GM19328 (cell line): ENCODE results near the gene CNNM3.
"Not testable (repeated sequence)": the region's sequence is repeated elsewhere in the genome, so short reads cannot be mapped to it uniquely, and the experiment has no call there.

Source experiments
- ATAC-seq: cut with Tn5 transposase; IDR thresholded peaks from one replicate; pipeline ENCODE4 v1.9.1; 2021; ENCODE audit warnings: mild to moderate bottlenecking, moderate library complexity; ENCODE audit not compliant: unreplicated experiment

The CNNM3 gene

GRCh38 chr2:96816127-96816835, at the start of gene CNNM3:
CNNM3 (plus strand) TSS chr2:96816268; CDS start chr2:96816278, 10 bp downstream.
- ATAC-seq = peak; percentile 89

DNA sequence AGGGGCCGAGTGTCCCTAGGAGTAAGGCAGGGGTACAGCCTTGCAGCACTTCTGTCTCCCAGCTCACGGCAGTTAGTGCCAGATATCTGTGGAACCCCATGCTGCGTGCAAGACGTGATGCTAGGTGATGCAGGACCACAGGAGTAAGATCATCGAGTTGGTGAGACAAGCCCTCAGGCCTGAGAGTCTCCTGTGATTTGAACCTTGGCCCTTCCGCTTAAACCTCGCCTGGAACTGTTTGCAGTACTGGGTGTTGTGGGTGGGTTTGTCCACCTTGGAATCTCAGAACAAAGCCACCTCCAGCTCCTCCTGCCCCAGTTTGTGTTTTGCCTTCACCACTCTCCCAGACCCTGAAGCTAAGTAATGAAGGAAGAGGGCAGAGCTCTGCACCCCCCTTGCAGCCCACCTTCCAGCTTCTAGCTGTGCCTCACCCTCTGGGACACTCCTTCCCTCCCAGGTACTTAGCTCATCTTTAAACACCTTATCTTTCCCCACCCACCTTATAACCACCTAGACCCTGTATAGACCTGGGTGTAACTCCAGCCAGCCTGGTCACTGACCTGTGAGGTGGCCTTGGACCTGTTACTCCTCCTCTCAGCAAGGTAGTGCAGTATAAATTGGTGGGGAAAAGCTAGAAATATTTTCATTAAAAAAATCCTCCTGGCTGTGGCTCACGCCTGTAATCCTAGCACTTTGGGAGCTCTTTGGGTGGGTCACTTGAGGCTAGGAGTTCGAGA, 48.8 kb upstream of the CNNM3 start:
- no peak for ATAC-seq

- peak; percentile 41 for ATAC-seq
Observed at GRCh38 chr2:96768083-96768561, 47.9 kb upstream of the CNNM3 start.

DNA sequence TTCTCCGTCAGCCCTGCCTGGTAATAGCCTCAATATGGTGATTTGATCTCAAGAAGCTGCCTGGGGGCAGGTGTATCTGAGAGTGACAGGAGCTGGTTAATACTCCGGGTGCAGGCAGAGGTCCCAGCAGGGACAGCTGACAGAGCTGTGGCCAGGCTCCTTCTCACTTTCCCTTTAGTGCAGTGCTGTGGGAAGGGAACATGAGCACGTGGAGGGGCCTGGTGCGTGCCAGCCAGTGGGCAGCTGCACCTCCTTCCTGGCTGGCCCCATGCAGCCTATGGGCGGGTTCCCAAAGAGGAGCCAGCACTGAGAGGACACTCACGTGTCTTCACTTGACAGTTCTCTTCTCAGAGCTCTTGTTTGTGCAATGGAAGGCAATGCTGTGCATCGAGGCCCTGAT, 46.3 kb upstream of the CNNM3 start:
- no peak for ATAC-seq

DNA sequence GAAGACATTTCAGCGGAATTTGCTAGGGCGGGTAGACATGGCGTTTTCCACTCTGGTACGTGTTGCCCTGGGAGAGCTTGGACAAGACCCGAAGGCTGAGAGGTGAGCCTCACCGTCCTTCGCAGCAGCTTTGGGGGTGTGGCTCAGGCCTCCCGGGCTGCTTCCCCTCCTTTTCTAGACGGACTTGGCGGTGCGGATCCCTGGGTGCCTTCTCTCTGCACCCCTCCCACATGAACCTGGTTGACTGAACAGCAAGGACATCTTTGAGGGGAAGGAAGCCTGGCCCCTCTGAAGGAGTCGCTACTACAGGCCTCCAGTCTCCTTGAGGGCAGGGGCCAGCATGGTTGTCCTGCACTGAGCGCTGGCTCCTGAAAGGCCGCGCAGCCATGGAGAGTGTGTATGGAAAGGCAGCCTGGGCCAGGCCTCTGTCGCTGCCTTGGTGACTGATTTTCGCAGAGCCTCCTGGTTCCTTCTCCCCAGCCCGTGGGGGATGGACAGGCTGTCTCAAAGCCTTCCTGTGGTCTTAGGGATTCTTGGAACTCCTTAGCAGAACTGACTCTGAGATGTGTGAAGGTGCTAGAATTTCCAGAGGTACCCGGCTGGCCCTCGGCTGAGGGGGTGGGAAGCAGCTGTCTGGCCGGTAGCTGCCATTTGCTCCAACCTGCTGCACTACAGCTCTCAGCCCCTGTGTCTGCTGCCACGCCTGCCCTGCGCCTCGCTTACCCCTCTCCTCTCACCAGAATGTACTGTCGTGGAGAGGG, 45.4 kb upstream of the CNNM3 start:
- no peak for ATAC-seq

DNA sequence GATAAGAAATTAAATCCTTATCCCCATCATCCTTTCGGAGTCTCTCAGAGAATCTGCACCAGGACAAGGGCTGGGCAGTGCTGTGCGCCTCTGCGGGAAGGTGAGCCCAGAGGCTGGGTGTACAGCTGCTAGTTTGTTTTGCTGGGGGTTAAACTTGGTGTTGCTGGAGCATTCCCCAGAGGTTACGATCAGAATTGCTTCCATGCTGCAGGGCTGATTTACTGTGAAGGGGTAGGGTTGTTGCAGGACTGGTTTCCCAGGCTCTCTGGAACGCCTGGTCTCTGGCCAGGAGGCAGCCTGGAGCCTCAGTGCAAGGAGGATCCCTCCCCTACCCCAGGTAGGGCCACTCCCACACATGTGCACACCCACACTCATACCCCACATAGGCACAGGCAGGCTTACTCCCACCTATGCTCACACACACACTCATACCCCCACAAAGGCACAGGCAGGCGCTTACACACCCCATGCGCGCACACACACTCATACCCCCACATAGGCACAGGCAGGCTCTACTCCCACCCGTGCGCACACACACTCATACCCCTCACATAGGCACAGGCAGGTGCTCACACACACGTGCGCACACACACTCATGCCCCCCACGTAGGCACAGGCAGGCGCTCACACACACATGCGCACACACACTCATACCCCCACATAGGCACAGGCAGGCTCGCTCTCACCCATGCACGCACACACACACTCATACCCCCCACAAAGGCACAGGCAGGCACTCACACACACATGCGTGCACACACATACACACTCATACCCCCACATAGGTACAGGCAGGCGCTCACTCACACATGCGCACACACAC, 44.1 kb upstream of the CNNM3 start:
- ATAC-seq = no peak

- no peak for ATAC-seq
Observed at GRCh38 chr2:96772903-96773671, 43.0 kb upstream of the CNNM3 start.

DNA sequence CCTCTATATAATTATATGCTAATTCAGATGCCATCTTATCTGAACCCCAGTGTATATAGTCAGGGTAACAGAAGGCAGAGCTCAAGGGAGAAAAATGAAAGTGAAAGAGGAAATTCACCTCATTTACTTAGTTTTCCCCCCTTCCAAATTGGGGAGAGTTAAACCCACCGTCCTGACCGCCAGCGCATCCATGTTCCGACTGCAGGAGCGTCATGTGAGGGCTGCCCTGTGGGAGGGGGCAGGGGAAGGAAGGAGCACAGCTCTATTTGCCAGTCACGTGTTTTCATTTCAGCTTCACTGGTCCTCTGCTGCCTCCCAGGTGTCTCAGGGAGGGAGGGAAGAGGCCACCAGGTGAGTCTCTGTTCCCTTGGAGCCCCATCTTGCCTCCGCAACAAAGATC, 42.1 kb upstream of the CNNM3 start:
- ATAC-seq = no peak

- ATAC-seq = no peak
Observed at GRCh38 chr2:96775160-96775559, 40.9 kb upstream of the CNNM3 start.

GRCh38 chr2:96783388-96783787, 32.7 kb upstream of the CNNM3 start:
- no peak for ATAC-seq

DNA sequence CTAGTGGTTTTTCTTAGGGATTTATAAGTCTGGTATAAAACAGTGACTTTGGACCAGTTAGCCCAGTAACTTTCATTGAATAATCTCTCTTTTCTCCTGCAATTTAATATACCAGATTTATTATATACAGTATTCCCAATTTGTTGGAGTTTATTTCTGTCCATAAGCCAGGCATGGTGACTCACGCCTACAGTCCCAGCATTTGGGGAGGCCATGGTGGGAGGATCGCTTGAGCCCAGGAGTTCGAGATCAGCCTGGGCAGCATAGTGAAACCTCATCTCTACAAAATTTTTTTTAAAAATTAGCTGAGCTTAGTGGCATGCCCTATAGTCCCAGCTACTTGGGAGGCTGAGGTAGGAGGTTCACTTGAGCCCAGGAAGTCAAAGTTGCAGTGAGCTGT, 28.7 kb upstream of the CNNM3 start:
- no peak for ATAC-seq

DNA sequence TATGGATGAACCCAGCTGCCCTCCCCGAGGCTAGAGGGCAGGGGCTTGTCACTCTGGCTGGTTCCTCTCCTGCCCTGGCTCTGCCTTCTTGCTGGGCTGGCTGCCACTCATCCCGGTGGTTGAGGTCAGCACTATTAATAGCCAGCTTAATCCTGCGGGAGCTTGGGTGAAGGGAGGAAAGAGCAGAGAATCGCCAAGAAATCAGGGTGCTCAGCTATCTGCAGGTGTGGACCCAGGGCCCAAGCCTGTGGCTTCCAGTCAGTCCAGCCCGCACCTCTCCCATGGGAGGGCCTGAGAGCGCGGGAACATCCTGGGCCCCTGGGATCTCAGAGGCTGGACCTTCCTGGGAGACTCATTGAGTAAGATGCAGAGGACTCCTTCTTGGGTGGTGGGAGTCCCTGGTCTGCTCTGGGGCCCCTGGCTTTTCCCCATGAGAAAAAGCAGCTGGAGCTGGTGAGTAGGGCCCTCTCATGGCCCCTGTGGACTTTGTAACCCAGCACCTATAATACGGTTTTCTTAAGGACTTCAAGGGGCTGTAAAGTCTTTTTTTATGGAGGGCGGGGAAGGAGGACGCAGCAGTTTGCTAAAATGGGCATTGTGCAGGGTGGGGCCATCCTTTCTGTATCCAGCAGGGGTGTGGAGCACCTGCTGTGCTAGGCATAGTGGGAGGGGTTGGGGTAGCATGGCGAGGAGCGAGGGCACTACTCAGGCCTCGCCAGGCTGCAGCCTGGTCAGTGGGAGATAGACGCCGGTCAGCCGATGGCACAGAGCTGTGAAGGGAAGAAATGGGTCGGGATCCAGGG, 27.4 kb upstream of the CNNM3 start:
- no peak for ATAC-seq

DNA sequence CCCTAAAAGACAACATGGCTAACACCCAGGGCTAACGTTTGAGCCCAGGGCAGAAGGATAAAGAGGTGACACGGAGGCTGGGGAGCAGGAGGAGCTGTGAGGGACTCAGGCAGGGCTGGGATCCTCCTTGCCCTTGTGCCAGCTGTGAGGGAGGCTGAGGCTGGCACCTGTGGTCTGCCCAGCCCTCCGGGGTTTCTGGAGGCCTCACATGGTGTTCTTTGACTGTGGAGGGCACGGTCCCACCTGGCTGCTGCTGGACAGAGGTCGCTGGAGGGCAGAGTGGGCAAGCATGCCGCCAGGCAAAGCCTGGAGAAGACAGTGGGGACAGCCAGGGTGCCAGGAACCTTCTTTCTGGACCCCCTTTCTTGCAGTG, 26.8 kb upstream of the CNNM3 start:
- ATAC-seq = no peak

GRCh38 chr2:96792772-96793749, 23.0 kb upstream of the CNNM3 start:
- ATAC-seq = no peak

- no peak for ATAC-seq
Observed at GRCh38 chr2:96795076-96795475, 21.0 kb upstream of the CNNM3 start.

- not testable (repeated sequence) for ATAC-seq
Observed at GRCh38 chr2:96796497-96796896, 19.6 kb upstream of the CNNM3 start.

DNA sequence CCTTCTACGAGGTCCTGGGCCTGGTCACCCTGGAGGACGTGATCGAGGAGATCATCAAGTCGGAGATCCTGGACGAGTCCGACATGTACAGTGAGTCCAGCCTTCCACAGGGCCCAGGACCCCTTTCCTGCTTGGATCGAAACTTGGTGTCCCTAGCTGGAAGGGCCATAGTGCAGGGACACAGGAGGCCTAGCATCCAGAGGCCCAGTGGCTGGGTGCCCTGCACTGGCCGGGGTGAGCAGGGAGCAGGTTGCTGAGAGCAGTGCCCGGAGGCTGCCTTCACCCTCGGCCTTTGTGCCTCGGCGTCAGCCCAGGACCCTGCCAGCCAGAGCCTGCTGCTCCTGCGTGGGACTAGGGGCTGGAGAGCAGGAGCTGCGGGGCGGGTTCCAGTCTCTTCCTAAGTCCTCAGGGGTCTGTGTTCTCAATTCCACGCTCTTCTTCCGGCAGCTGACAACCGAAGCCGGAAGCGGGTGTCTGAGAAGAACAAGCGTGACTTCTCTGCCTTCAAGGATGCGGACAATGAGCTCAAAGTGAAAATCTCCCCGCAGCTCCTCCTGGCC, 18.9 kb upstream of the CNNM3 start:
- no peak for ATAC-seq
